Measurements from ENCODE around the gene TNFAIP8L1.

The TNFAIP8L1 gene

GRCh38 chr19:4647676-4648644, 8.6 kb downstream of the TNFAIP8L1 start:
- DNase-seq (ENCODE audit: low read depth in 1 of 2, low spot score in 1 of 2) = no peak

- DNase-seq (ENCODE audit: low read depth in 1 of 2, low spot score in 1 of 2) = no peak
These were observed 10.2 kb downstream of the TNFAIP8L1 start for GRCh38 chr19:4649392-4650047.

GRCh38 chr19:4650159-4650558, 10.8 kb downstream of the TNFAIP8L1 start:
- DNase-seq (ENCODE audit: low read depth in 1 of 2, low spot score in 1 of 2) = no peak

- DNase-seq (ENCODE audit: low read depth in 1 of 2, low spot score in 1 of 2) = no peak
These were observed 12.8 kb downstream of the TNFAIP8L1 start for GRCh38 chr19:4652075-4652474.

GRCh38 chr19:4653793-4654436, 14.6 kb downstream of the TNFAIP8L1 start:
- DNase-seq (ENCODE audit: low read depth in 1 of 2, low spot score in 1 of 2) = no peak

- DNase-seq (ENCODE audit: low read depth in 1 of 2, low spot score in 1 of 2) = no peak
These were observed 15.4 kb downstream of the TNFAIP8L1 start for GRCh38 chr19:4654437-4655361.

- DNase-seq (ENCODE audit: low read depth in 1 of 2, low spot score in 1 of 2) = no peak
These were observed 16.8 kb downstream of the TNFAIP8L1 start for GRCh38 chr19:4656102-4656501.

GRCh38 chr19:4657262-4657661, 17.9 kb downstream of the TNFAIP8L1 start:
- no peak for DNase-seq (ENCODE audit: low read depth in 1 of 2, low spot score in 1 of 2)

GRCh38 chr19:4657835-4658234, 18.5 kb downstream of the TNFAIP8L1 start:
- no peak for DNase-seq (ENCODE audit: low read depth in 1 of 2, low spot score in 1 of 2)

- DNase-seq (ENCODE audit: low read depth in 1 of 2, low spot score in 1 of 2) = no peak
These were observed 21.0 kb downstream of the TNFAIP8L1 start for GRCh38 chr19:4660181-4660791.

GRCh38 chr19:4660993-4661392, 21.7 kb downstream of the TNFAIP8L1 start:
- DNase-seq (ENCODE audit: low read depth in 1 of 2, low spot score in 1 of 2) = no peak

GRCh38 chr19:4662020-4662695, 22.8 kb downstream of the TNFAIP8L1 start:
- DNase-seq (ENCODE audit: low read depth in 1 of 2, low spot score in 1 of 2) = no peak

GRCh38 chr19:4662812-4663211, 23.5 kb downstream of the TNFAIP8L1 start:
- DNase-seq (ENCODE audit: low read depth in 1 of 2, low spot score in 1 of 2) = no peak

- DNase-seq (ENCODE audit: low read depth in 1 of 2, low spot score in 1 of 2) = no peak
These were observed 25.3 kb downstream of the TNFAIP8L1 start for GRCh38 chr19:4664642-4665041.

GRCh38 chr19:4669723-4670480, 30.6 kb downstream of the TNFAIP8L1 start, which contains the start of gene MYDGF:
TSS of gene MYDGF (minus strand) at chr19:4670342. CDS start at chr19:4670334, 8 bp downstream.
- peak; percentile 87 to 91 for DNase-seq (ENCODE audit: low read depth in 1 of 2, low spot score in 1 of 2)

GRCh38 chr19:4671185-4671851, 32.0 kb downstream of the TNFAIP8L1 start:
- DNase-seq (ENCODE audit: low read depth in 1 of 2, low spot score in 1 of 2) = no peak

- no peak for DNase-seq (ENCODE audit: low read depth in 1 of 2, low spot score in 1 of 2)
These were observed 33.9 kb downstream of the TNFAIP8L1 start for GRCh38 chr19:4673216-4673615.

GRCh38 chr19:4673726-4674125, 34.4 kb downstream of the TNFAIP8L1 start:
- no peak for DNase-seq (ENCODE audit: low read depth in 1 of 2, low spot score in 1 of 2)

Measured in activated CD4-positive, alpha-beta T cell treated with anti-CD3 and anti-CD28 coated beads, Interleukin-2, amount 50 U/mL, for 24 hours (primary cell).